H1 (cell line): ENCODE results near the gene NRXN3. TPM values are rescaled to one million over a fixed set of nuclear protein-coding genes. Genes with fewer than 3 reads are reported as not detected.
A peak's percentile ranks its signal among the peaks of the same experiment; 100 is the strongest.

Experiments used
- CTCF ChIA-PET: fragments of 300-600 bp; sonication (Branson Sonifier 250); formaldehyde crosslinking; loops from one replicate; lab custom pipeline; 2021; ENCODE audit not compliant: partially characterized antibody; lab: Charles Lee
- POLR2A ChIA-PET: fragments of 300-600 bp; sonication (Branson Sonifier 250); formaldehyde crosslinking; loops from one replicate; lab custom pipeline; 2021; ENCODE audit warnings: inconsistent platforms; ENCODE audit not compliant: partially characterized antibody; lab: Charles Lee
- DNase-seq, 2 experiments: peaks; one replicate each; pipeline versions ENCODE4 v3.0.0 to v3.0.0-alpha.2; 2010 to 2022; ENCODE audit warnings: low spot score in 2 of 2, low read depth in 1 of 2, mixed read lengths in 1 of 2
- FAIRE-seq: peaks from 2 replicates; lab custom pipeline; 2011; peaks lifted over from hg19 to GRCh38; lab: Jason Lieb, UNC
- H2AFZ ChIP-seq: 2 replicates; pipeline ENCODE4 v1.8.1; 2012; ENCODE audit warnings: low read length, inconsistent platforms
- H2AK5ac ChIP-seq: 2 replicates; pipeline ENCODE4 v1.6.1; 2013; ENCODE audit warnings: low read depth, low read length
- H2BK120ac ChIP-seq: replicated peaks from 2 replicates; pipeline ENCODE3; 2013; ENCODE audit warnings: low read depth, low read length, inconsistent platforms
- H2BK12ac ChIP-seq: 2 replicates; pipeline ENCODE4 v1.6.1; 2013; ENCODE audit warnings: low read depth, low read length
- H2BK15ac ChIP-seq: 2 replicates; pipeline ENCODE4 v1.6.1; 2013; ENCODE audit warnings: low read length
- H2BK20ac ChIP-seq: 2 replicates; pipeline ENCODE4 v1.6.1; 2013; ENCODE audit warnings: low read length
- H2BK5ac ChIP-seq: 2 replicates; pipeline ENCODE4 v1.6.1; 2013; ENCODE audit warnings: low read depth, low read length
- H3K14ac ChIP-seq: 2 replicates; pipeline ENCODE4 v1.6.1; 2013; ENCODE audit warnings: inconsistent platforms; ENCODE audit not compliant: insufficient read length
- H3K18ac ChIP-seq: 2 replicates; pipeline ENCODE4 v1.6.1; 2013; ENCODE audit warnings: low read length; ENCODE audit errors: extremely low read depth
- H3K23ac ChIP-seq: 2 replicates; pipeline ENCODE4 v1.6.1; 2013; ENCODE audit warnings: inconsistent platforms; ENCODE audit not compliant: insufficient read length
- H3K23me2 ChIP-seq: 2 replicates; pipeline ENCODE4 v1.6.1; 2013; ENCODE audit warnings: low read depth, low read length
- H3K27ac ChIP-seq: 2 replicates; pipeline ENCODE4 v1.6.1; 2011; ENCODE audit warnings: low read depth, low read length, inconsistent platforms
- H3K27me3 ChIP-seq, 4 experiments: replicated peaks in 1 of 4; 1 replicate in 1 of 4; 2 replicates in 3 of 4; pipeline versions ENCODE4 v1.6.1 to v1.8.1; 2011 to 2013; ENCODE audit warnings: low read length in 3 of 4, mild to moderate bottlenecking in 3 of 4, inconsistent platforms in 2 of 4, mixed read lengths in 2 of 4, moderate library complexity in 1 of 4; ENCODE audit not compliant: control insufficient read depth in 3 of 4, insufficient read depth in 3 of 4; ENCODE audit errors: extremely low read depth in 1 of 4
- H3K36me3 ChIP-seq, 4 experiments: 2 replicates each; pipeline versions ENCODE4 v1.6.1 to v1.8.1; 2011 to 2013; ENCODE audit warnings: mild to moderate bottlenecking in 4 of 4, low read length in 3 of 4, moderate library complexity in 2 of 4, control low read depth in 1 of 4, inconsistent platforms in 1 of 4; ENCODE audit not compliant: insufficient read depth in 4 of 4, control insufficient read depth in 2 of 4
- H3K4ac ChIP-seq: replicated peaks from 2 replicates; pipeline ENCODE3; 2013; ENCODE audit warnings: low read length, low read depth, mixed read lengths, inconsistent platforms; ENCODE audit not compliant: insufficient read length
- H3K4me1 ChIP-seq, 4 experiments: replicated peaks in 1 of 4; 1 replicate in 1 of 4; 2 replicates in 3 of 4; pipeline versions ENCODE4 v1.6.1 to v1.8.1; 2011 to 2013; ENCODE audit warnings: low read length in 3 of 4, inconsistent platforms in 2 of 4, mixed read lengths in 1 of 4; ENCODE audit not compliant: insufficient read depth in 4 of 4, control insufficient read depth in 3 of 4
- H3K4me2 ChIP-seq, 2 experiments: 2 replicates each; pipeline versions ENCODE4 v1.6.1 to v1.8.1; 2011 to 2013; ENCODE audit warnings: low read depth in 2 of 2, low read length in 2 of 2, control low read depth in 1 of 2, inconsistent platforms in 1 of 2, mild to moderate bottlenecking in 1 of 2; ENCODE audit not compliant: insufficient read depth in 1 of 2
- H3K4me3 ChIP-seq, 4 experiments: fragments of 200-600, 300-600 bp in 1 of 4; sonication (generic), shearing (Covaris generic), sonication (Bioruptor Twin) in 1 of 4; 2 replicates each; pipeline versions ENCODE4 v1.5.1 to v1.8.1; 2011 to 2016; ENCODE audit warnings: low read length in 4 of 4, low read depth in 3 of 4, control low read depth in 2 of 4, inconsistent platforms in 2 of 4, mild to moderate bottlenecking in 2 of 4, mixed read lengths in 1 of 4, moderate library complexity in 1 of 4; ENCODE audit not compliant: insufficient read depth in 2 of 4; ENCODE audit errors: extremely low read depth in 1 of 4
- H3K56ac ChIP-seq: replicated peaks from 2 replicates; pipeline ENCODE3; 2013; ENCODE audit warnings: low read depth, mild to moderate bottlenecking, mixed read lengths, low read length, inconsistent platforms; ENCODE audit not compliant: insufficient read length
- H3K79me1 ChIP-seq: 2 replicates; pipeline ENCODE4 v1.6.1; 2013; ENCODE audit warnings: low read depth, low read length, control low read depth
- H3K79me2 ChIP-seq, 2 experiments: 2 replicates each; pipeline versions ENCODE4 v1.6.1 to v1.8.1; 2012 to 2013; ENCODE audit warnings: low read length in 2 of 2, mild to moderate bottlenecking in 2 of 2, inconsistent platforms in 1 of 2; ENCODE audit not compliant: insufficient read depth in 2 of 2, control insufficient read depth in 1 of 2
- H3K9ac ChIP-seq, 4 experiments: replicated peaks in 1 of 4; 1 replicate in 1 of 4; 2 replicates in 3 of 4; pipeline versions ENCODE4 v1.6.1 to v1.8.1; 2011 to 2013; ENCODE audit warnings: low read depth in 3 of 4, low read length in 3 of 4, control low read depth in 2 of 4, mild to moderate bottlenecking in 2 of 4, moderate library complexity in 2 of 4, inconsistent platforms in 1 of 4; ENCODE audit errors: extremely low read depth in 1 of 4
- H3K9me3 ChIP-seq, 2 experiments: 2 replicates each; pipeline versions ENCODE4 v1.6.1 to v1.8.1; 2012 to 2013; ENCODE audit warnings: mild to moderate bottlenecking in 2 of 2, moderate library complexity in 2 of 2, control low read depth in 1 of 2, inconsistent platforms in 1 of 2, low read depth in 1 of 2, low read length in 1 of 2, mixed read lengths in 1 of 2; ENCODE audit not compliant: insufficient read depth in 2 of 2
- H4K20me1 ChIP-seq, 2 experiments: replicated peaks in 1 of 2; 2 replicates each; pipeline versions ENCODE3 to v1.8.1; 2011 to 2013; ENCODE audit warnings: inconsistent platforms in 2 of 2, low read length in 2 of 2, mild to moderate bottlenecking in 1 of 2; ENCODE audit not compliant: insufficient read depth in 2 of 2, control insufficient read depth in 1 of 2
- H4K5ac ChIP-seq: 2 replicates; pipeline ENCODE4 v1.6.1; 2013; ENCODE audit warnings: low read length, low read depth, mixed read lengths, inconsistent platforms; ENCODE audit not compliant: insufficient read length
- H4K8ac ChIP-seq: 2 replicates; pipeline ENCODE4 v1.8.0; 2013; ENCODE audit warnings: mild to moderate bottlenecking, moderate library complexity, low read length, inconsistent platforms; ENCODE audit not compliant: insufficient read depth; ENCODE audit errors: extremely low read depth
- H4K91ac ChIP-seq: replicated peaks from 2 replicates; pipeline ENCODE3; 2013; ENCODE audit warnings: low read length, mixed read lengths, inconsistent platforms; ENCODE audit not compliant: insufficient read length
- SIRT6 ChIP-seq: IDR thresholded peaks from one replicate; pipeline ENCODE4 v1.7.1; 2012; ENCODE audit warnings: low read length, inconsistent platforms
- WGBS, 2 experiments: shearing (Covaris generic) in 1 of 2; methylation state at CpG; one replicate each; pipeline versions ENCODE4 v1.1.6 to v1.1.7; 2013 to 2015; ENCODE audit warnings: low lambda C conversion rate in 2 of 2, mixed read lengths in 2 of 2, inconsistent platforms in 1 of 2, low coverage in 1 of 2, missing lambda C conversion rate in 1 of 2; ENCODE audit not compliant: insufficient replicate concordance in 2 of 2, insufficient coverage in 1 of 2, insufficient read length in 1 of 2; ENCODE audit errors: extremely low coverage in 1 of 2, missing lambda C conversion rate in 1 of 2; 5-methylcytosine and 5-hydroxymethylcytosine counted together
- polyA plus RNA-seq, 7 experiments: library from polyadenylated mRNA; depleted of rRNA in 3 of 7; stranded (reverse) in 5 of 7; unstranded in 2 of 7; fragments of >200 nt in 5 of 7; fragments of 200-250 nt in 2 of 7; gene quantifications; 1 replicate in 5 of 7; 2 replicates in 1 of 7; 4 replicates in 1 of 7; pipeline versions ENCODE4 v1.2.1 to v1.2.3, GENCODE V29; 2011 to 2013; ENCODE audit warnings: missing spikeins in 2 of 7, mixed read lengths in 2 of 7
- total RNA-seq: library from RNA; stranded (reverse); fragmentation: NEBNext Ultra II Directional; extraction: Animal tissue kit (Norgen Biotek cat#: 25700); gene quantifications from 2 replicates; pipeline ENCODE4 v1.2.1, GENCODE V29; 2021

Gene NRXN3
- total and polyA plus RNA-seq, 2 of the 8 experiments (the other 6 are each of a cell fraction or from before 2014, with no cell fraction given), result 2.6 to 4.1 TPM

GRCh38 chr14:78593949-78594348, 423.8 kb downstream of the NRXN3 start:
- H3K56ac ChIP-seq, result no peak overlapping the region
- H3K18ac ChIP-seq, result no peak overlapping the region
- no peak for TF ChIP-seq SIRT6
- TF ChIP-seq, all 59 proteins: peak for 0
- no peak overlapping the region for H2BK15ac ChIP-seq
- POLR2A ChIA-PET, result no interaction called here
- no peak overlapping the region for H3K4me3 ChIP-seq
- H2BK5ac ChIP-seq, result no peak overlapping the region
- no peaks in the 10 kb centered on the region for H3K79me2 ChIP-seq
- H4K91ac ChIP-seq, result no peak overlapping the region
- no peak overlapping the region for H4K5ac ChIP-seq
- peak overlapping the region; percentile 66 for H4K8ac ChIP-seq
- H3K79me1 ChIP-seq, result no peaks in the 10 kb centered on the region
- CTCF ChIA-PET, result interaction anchor here (1.5 to 7.2 kb wide), 4 partner anchors 8 to 28 kb away, joined by 4 to 54 read pairs (median 25); no protein-coding TSS in a partner anchor
- H3K23ac ChIP-seq, result no peak overlapping the region
- H2BK20ac ChIP-seq, result no peak overlapping the region
- no peaks in the 10 kb centered on the region for H3K36me3 ChIP-seq
- no peaks in the 10 kb centered on the region for H3K23me2 ChIP-seq
- H3K4me2 ChIP-seq, result no peak overlapping the region
- no peak overlapping the region for H3K9ac ChIP-seq
- FAIRE-seq (no peak), DNase-seq (no peak)
- H3K27ac ChIP-seq, result no peak overlapping the region
- H3K9me3 ChIP-seq, result no peaks in the 10 kb centered on the region
- no peak overlapping the region for H3K4ac ChIP-seq
- WGBS, 2 experiments, result 93% methylated on average over 11 of the region's 11 CpGs; no CpG with 5 or more reads in 1 of the 2 experiments
- no peak overlapping the region for H2AFZ ChIP-seq
- H2BK120ac ChIP-seq, result no peak overlapping the region
- no peaks in the 10 kb centered on the region for H3K27me3 ChIP-seq
- H2BK12ac ChIP-seq, result no peak overlapping the region
- H4K20me1 ChIP-seq, result no peaks in the 10 kb centered on the region
- peaks cover 0 to 3% (median 0%) of the 10 kb centered on the region in 4 experiments; a peak in 1 of 7 replicates for H3K4me1 ChIP-seq
- H3K14ac ChIP-seq, result no peak overlapping the region
- no peak overlapping the region for H2AK5ac ChIP-seq
